ENCODE measurements around the gene DYNC2I2.

The DYNC2I2 gene

DNA sequence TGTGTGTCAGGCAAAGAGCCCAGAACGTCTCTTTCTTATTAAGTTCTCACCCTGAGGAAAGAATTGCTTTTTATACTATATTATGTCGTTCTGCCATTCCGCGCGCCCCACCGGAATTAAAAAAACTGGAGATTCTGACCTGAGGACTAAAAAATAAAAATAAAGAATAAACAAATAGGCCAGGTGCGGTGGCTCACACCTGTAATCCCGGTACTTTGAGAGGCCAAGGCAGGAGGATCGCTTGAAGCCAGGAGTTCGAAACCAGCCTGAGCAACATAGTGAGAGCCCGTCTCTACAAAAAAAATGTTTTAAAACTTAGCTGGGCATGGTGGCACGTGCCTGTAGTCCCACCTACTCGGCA is 677 bp upstream of the DYNC2I2 start:
- peaks cover 16% of the 10 kb centered on the region for H3K79me2 ChIP-seq (ENCODE audit: low read length)
- no peaks in the 10 kb centered on the region for H3K9me3 ChIP-seq (replicated peaks; ENCODE audit: insufficient read depth, low read length)
- H3K27ac ChIP-seq (ENCODE audit: low read length) = peak overlapping the region; percentile 96
- H3F3A ChIP-seq (ENCODE audit: insufficient read depth, low read length) = peaks cover 8% of the 10 kb centered on the region; the same call in 1 of the 2 replicates
- no peaks in the 10 kb centered on the region for H3K9me2 ChIP-seq (replicated peaks; ENCODE audit: insufficient read depth, low read length)
- peak overlapping the region; percentile 77 for H3K4me3 ChIP-seq (ENCODE audit: low read length)
- no peaks in the 10 kb centered on the region for H3K36me3 ChIP-seq (replicated peaks; ENCODE audit: insufficient read depth, low read length)
- peak overlapping the region; percentile 92 for H3K4me2 ChIP-seq (ENCODE audit: low read depth, low read length)
- H3K27me3 ChIP-seq (replicated peaks; ENCODE audit: insufficient read depth, low read length) = no peaks in the 10 kb centered on the region
- H4K20me1 ChIP-seq (ENCODE audit: insufficient read depth, low read length) = no peaks in the 10 kb centered on the region
- H3K4me1 ChIP-seq (ENCODE audit: low read length) = peaks cover 3% of the 10 kb centered on the region; the same call in 1 of the 2 replicates
- TF ChIP-seq EZH2 (optimal IDR thresholded peaks at IDR 0.05; ENCODE audit: low read depth, low read length) (no peak), EZH2phosphoT487 (IDR thresholded peaks at IDR 0.05; ENCODE audit: low read length) (no peak)
- TF ChIP-seq, protein P1, sequence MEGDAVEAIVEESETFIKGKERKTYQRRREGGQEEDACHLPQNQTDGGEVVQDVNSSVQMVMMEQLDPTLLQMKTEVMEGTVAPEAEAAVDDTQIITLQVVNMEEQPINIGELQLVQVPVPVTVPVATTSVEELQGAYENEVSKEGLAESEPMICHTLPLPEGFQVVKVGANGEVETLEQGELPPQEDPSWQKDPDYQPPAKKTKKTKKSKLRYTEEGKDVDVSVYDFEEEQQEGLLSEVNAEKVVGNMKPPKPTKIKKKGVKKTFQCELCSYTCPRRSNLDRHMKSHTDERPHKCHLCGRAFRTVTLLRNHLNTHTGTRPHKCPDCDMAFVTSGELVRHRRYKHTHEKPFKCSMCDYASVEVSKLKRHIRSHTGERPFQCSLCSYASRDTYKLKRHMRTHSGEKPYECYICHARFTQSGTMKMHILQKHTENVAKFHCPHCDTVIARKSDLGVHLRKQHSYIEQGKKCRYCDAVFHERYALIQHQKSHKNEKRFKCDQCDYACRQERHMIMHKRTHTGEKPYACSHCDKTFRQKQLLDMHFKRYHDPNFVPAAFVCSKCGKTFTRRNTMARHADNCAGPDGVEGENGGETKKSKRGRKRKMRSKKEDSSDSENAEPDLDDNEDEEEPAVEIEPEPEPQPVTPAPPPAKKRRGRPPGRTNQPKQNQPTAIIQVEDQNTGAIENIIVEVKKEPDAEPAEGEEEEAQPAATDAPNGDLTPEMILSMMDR (IDR thresholded peaks at IDR 0.05; ENCODE audit: low read length) = no peak
- peak overlapping the region; percentile 97; the same call in 1 of the 2 replicates for H3K9ac ChIP-seq (ENCODE audit: low read length)
- DNase-seq = no peak
- peak overlapping the region; percentile 82 for H2AFZ ChIP-seq (ENCODE audit: low read length)

DNA sequence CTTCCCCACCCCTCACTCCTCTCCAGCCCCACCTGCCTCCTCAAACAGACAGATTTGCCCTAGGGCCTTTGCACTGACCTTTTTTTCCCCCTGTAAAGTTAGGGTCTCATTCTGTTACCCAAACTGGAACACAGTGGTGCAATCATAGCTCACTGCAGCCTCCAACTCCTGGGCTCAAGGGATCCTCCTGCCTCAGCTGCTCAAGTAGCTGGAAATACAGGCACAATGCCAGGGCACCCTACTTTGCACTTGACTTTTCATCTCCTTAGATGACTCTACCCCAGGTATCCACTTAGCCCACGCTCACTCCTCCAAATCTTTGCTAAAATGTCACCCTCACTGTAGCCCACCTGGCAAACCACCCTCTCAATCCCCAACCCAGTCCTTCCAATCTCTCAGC is 2.2 kb downstream of the DYNC2I2 start:
- no peak for DNase-seq
- TF ChIP-seq EZH2 (optimal IDR thresholded peaks at IDR 0.05; ENCODE audit: low read depth, low read length) (no peak), EZH2phosphoT487 (IDR thresholded peaks at IDR 0.05; ENCODE audit: low read length) (no peak)
- TF ChIP-seq, protein P1 (IDR thresholded peaks at IDR 0.05; ENCODE audit: low read length) = no peak
- no peak overlapping the region for H3K4me2 ChIP-seq (ENCODE audit: low read depth, low read length)

DNA sequence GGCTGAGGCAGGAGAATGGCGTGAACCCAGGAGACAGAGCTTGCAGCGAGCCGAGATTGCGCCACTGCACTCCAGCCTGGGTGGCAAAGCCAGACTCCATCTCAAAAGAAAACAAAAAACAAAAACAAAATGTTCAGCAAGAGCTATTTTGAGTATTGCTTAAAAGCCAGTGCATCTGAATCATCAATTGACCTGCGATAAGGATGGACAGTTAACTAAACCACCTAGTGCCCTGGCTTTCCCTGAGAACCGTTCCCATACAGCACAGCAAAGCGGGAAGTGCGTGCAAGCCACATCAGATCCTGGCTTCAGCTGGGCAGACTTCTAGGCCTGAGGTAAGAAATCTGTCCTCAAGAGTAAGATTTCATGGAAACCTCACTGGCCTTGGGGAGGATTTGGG is 2.7 kb downstream of the DYNC2I2 start:
- Histone ChIP-seq H3K4me3 (ENCODE audit: low read length) (no peak overlapping the region), H3F3A (ENCODE audit: insufficient read depth, low read length) (peaks cover 8% of the 10 kb centered on the region; the same call in 1 of the 2 replicates), H2AFZ (ENCODE audit: low read length) (no peak overlapping the region), H3K4me1 (ENCODE audit: low read length) (peaks cover 3% of the 10 kb centered on the region; the same call in 1 of the 2 replicates), H3K4me2 (ENCODE audit: low read depth, low read length) (no peak overlapping the region), H3K27ac (ENCODE audit: low read length) (no peak overlapping the region), H3K27me3 (replicated peaks; ENCODE audit: insufficient read depth, low read length) (no peaks in the 10 kb centered on the region), H3K9me3 (replicated peaks; ENCODE audit: insufficient read depth, low read length) (no peaks in the 10 kb centered on the region), H3K9ac (ENCODE audit: low read length) (no peak overlapping the region), H3K36me3 (replicated peaks; ENCODE audit: insufficient read depth, low read length) (no peaks in the 10 kb centered on the region), H4K20me1 (ENCODE audit: insufficient read depth, low read length) (no peaks in the 10 kb centered on the region), H3K9me2 (replicated peaks; ENCODE audit: insufficient read depth, low read length) (no peaks in the 10 kb centered on the region), H3K79me2 (ENCODE audit: low read length) (peaks cover 20% of the 10 kb centered on the region)
- no peak for TF ChIP-seq EZH2 (optimal IDR thresholded peaks at IDR 0.05; ENCODE audit: low read depth, low read length)
- TF ChIP-seq EZH2phosphoT487 (IDR thresholded peaks at IDR 0.05; ENCODE audit: low read length) = no peak
- TF ChIP-seq, protein P1 (IDR thresholded peaks at IDR 0.05; ENCODE audit: low read length) = no peak
- no peak for DNase-seq

More for the DNA sequence above, 2.2 kb downstream of the DYNC2I2 start:
- H3K79me2 ChIP-seq (ENCODE audit: low read length) = peaks cover 16% of the 10 kb centered on the region
- H3F3A ChIP-seq (ENCODE audit: insufficient read depth, low read length) = peaks cover 8% of the 10 kb centered on the region; the same call in 1 of the 2 replicates
- peaks cover 3% of the 10 kb centered on the region; the same call in 1 of the 2 replicates for H3K4me1 ChIP-seq (ENCODE audit: low read length)
- H2AFZ ChIP-seq (ENCODE audit: low read length) = no peak overlapping the region
- H3K36me3 ChIP-seq (replicated peaks; ENCODE audit: insufficient read depth, low read length) = no peaks in the 10 kb centered on the region
- no peaks in the 10 kb centered on the region for H3K9me3 ChIP-seq (replicated peaks; ENCODE audit: insufficient read depth, low read length)
- no peak overlapping the region for H3K4me3 ChIP-seq (ENCODE audit: low read length)
- no peaks in the 10 kb centered on the region for H3K27me3 ChIP-seq (replicated peaks; ENCODE audit: insufficient read depth, low read length)
- no peaks in the 10 kb centered on the region for H3K9me2 ChIP-seq (replicated peaks; ENCODE audit: insufficient read depth, low read length)
- H3K9ac ChIP-seq (ENCODE audit: low read length) = no peak overlapping the region
- no peaks in the 10 kb centered on the region for H4K20me1 ChIP-seq (ENCODE audit: insufficient read depth, low read length)
- no peak overlapping the region for H3K27ac ChIP-seq (ENCODE audit: low read length)

All from MM.1S (cell line).